CD4-positive, alpha-beta T cell (primary cell): ENCODE measurements around the gene PFDN2. TPM values are rescaled to one million over a fixed set of nuclear protein-coding genes. Genes with fewer than 3 reads are reported as not detected.

Experiments
- ATAC-seq: fragments of 200-7000 bp; cut with Tn5 transposase; one replicate; pipeline ENCODE4 v1.10.0; 2022; ENCODE audit warnings: mild to moderate bottlenecking; ENCODE audit not compliant: poor library complexity
- CTCF ChIA-PET: fragments of 350-600 bp; sonication (Branson Sonifier 250); formaldehyde crosslinking; loops from one replicate; lab custom pipeline; 2021; ENCODE audit warnings: antibody characterized with exemption, inconsistent platforms; lab: Charles Lee
- POLR2A ChIA-PET: fragments of 350-600 bp; sonication (Branson Sonifier 250); formaldehyde crosslinking; loops from one replicate; lab custom pipeline; 2021; ENCODE audit warnings: antibody characterized with exemption, inconsistent platforms; lab: Charles Lee
- DNase-seq, 14 experiments: peaks; one replicate each; pipeline ENCODE4 v3.0.0-alpha.2; 2013 to 2020; ENCODE audit warnings: mixed read lengths in 2 of 14
- H3K27ac ChIP-seq, 2 donors: one replicate each; pipeline versions ENCODE4 v1.5.1 to v1.7.0; 2013; ENCODE audit warnings: low read length in 2 of 2, low read depth in 1 of 2, mild to moderate bottlenecking in 1 of 2
- H3K27me3 ChIP-seq, 2 experiments: 1 replicate in 1 of 2; 2 replicates in 1 of 2; pipeline versions ENCODE4 v1.6.1 to v1.7.0; 2013; ENCODE audit warnings: low read length in 2 of 2, control low read depth in 1 of 2, mild to moderate bottlenecking in 1 of 2, moderate library complexity in 1 of 2; ENCODE audit not compliant: insufficient read depth in 2 of 2, control insufficient read depth in 1 of 2
- H3K36me3 ChIP-seq: one replicate; pipeline ENCODE4 v1.6.1; 2013; ENCODE audit warnings: low read length, control low read depth; ENCODE audit not compliant: insufficient read depth
- H3K4me1 ChIP-seq: one replicate; pipeline ENCODE4 v1.6.1; 2013; ENCODE audit warnings: low read length, control low read depth; ENCODE audit not compliant: insufficient read depth
- H3K4me3 ChIP-seq: one replicate; pipeline ENCODE4 v1.5.1; 2013; ENCODE audit warnings: mild to moderate bottlenecking, low read length, moderate library complexity
- H3K9me3 ChIP-seq, 2 experiments: 1 replicate in 1 of 2; 2 replicates in 1 of 2; pipeline versions ENCODE4 v1.6.1 to v1.7.0; 2013; ENCODE audit warnings: low read length in 2 of 2, mild to moderate bottlenecking in 2 of 2, control low read depth in 1 of 2, moderate library complexity in 1 of 2; ENCODE audit not compliant: control insufficient read depth in 1 of 2, insufficient read depth in 1 of 2
- H3K27ac Mint-ChIP-seq: one replicate; pipeline ENCODE4 v1.8.0; 2020; ENCODE audit warnings: mixed read lengths
- H3K27me3 Mint-ChIP-seq: one replicate; pipeline ENCODE4 v1.8.0; 2021; ENCODE audit warnings: mixed read lengths
- H3K36me3 Mint-ChIP-seq: one replicate; pipeline ENCODE4 v1.8.0; 2021; ENCODE audit warnings: low read depth, mixed read lengths
- H3K4me1 Mint-ChIP-seq: one replicate; pipeline ENCODE4 v1.8.0; 2021; ENCODE audit warnings: low read depth, mixed read lengths
- H3K4me3 Mint-ChIP-seq: one replicate; pipeline ENCODE4 v1.8.0; 2020; ENCODE audit warnings: mild to moderate bottlenecking, mixed read lengths
- H3K9me3 Mint-ChIP-seq: one replicate; pipeline ENCODE4 v1.8.0; 2020; ENCODE audit warnings: mixed read lengths
- CTCF ChIP-seq: fragments of 200-600 bp; IDR thresholded peaks from one replicate; pipeline ENCODE4 v1.8.0; 2022; ENCODE audit warnings: antibody characterized with exemption, mild to moderate bottlenecking
- intact Hi-C, 2 experiments: fragments of 100-400 bp; cut with DNase I in 1 of 2; cut with micrococcal nuclease in 1 of 2; formaldehyde crosslinking; loops; one replicate each; pipeline versions ENCODE4 v1.15.1 to v1.9.0; 2023 to 2025; cut with DNase I, micrococcal nuclease
- total RNA-seq, 174 experiments: library from RNA in 2 of 174; stranded (reverse) in 2 of 174; gene quantifications; one replicate each; pipeline ENCODE4 v1.2.3 and lab custom pipeline; 2021 to 2026

Gene PFDN2
- total RNA-seq, 2 experiments from 2014 or later = 46.2 to 57.7 TPM

GRCh38 chr1:161094481-161094880 is 23.4 kb downstream of the PFDN2 start:
- DNase-seq = no peak
- intact Hi-C loops = loop anchor here in 1 of 2 experiments (10.0 kb wide), 1 partner anchor 260 kb away; no protein-coding TSS in a partner anchor
- no peak overlapping the region for H3K4me3 Mint-ChIP-seq

GRCh38 chr1:161092621-161093028 is 25.2 kb downstream of the PFDN2 start:
- no peak overlapping the region for H3K4me3 Mint-ChIP-seq
- Histone ChIP-seq H3K27me3 (no peaks in the 10 kb centered on the region), H3K36me3 (no peaks in the 10 kb centered on the region), H3K4me3 (no peak overlapping the region), H3K4me1 (peaks cover 9% of the 10 kb centered on the region), H3K27ac (no peak overlapping the region), H3K9me3 (no peaks in the 10 kb centered on the region)
- DNase-seq (peak in 3 of 14 experiments; percentile 5 to 42 (median 32)), ATAC-seq (peak; percentile 16)
- no peak for TF ChIP-seq CTCF
- ChIA-PET CTCF (interaction anchor here (1.6 kb wide), 1 partner anchor 23 kb away, joined by 5 read pairs; the partner anchor contains the start of gene ARHGAP30), POLR2A (interaction anchor here (1.5 kb wide), 1 partner anchor 47 kb away, joined by 5 read pairs; the partner anchor contains the start of gene USF1)
- no peaks in the 10 kb centered on the region for H3K9me3 Mint-ChIP-seq
- intact Hi-C loops = loop anchor here in 1 of 2 experiments (10.0 kb wide), 1 partner anchor 258 kb away; no protein-coding TSS in a partner anchor
- H3K27ac Mint-ChIP-seq = no peak overlapping the region
- H3K36me3 Mint-ChIP-seq = peaks cover 5% of the 10 kb centered on the region
- H3K27me3 Mint-ChIP-seq = peaks cover 3% of the 10 kb centered on the region
- peaks cover 19% of the 10 kb centered on the region for H3K4me1 Mint-ChIP-seq

More at GRCh38 chr1:161094481-161094880, 23.4 kb downstream of the PFDN2 start:
- peaks cover 12% of the 10 kb centered on the region for H3K36me3 Mint-ChIP-seq
- H3K9me3 ChIP-seq = no peaks in the 10 kb centered on the region
- no peak overlapping the region for H3K27ac ChIP-seq
- CTCF ChIA-PET = no interaction called here
- no peak overlapping the region for H3K4me3 ChIP-seq
- H3K9me3 Mint-ChIP-seq = no peaks in the 10 kb centered on the region
- H3K36me3 ChIP-seq = peaks cover under 1% of the 10 kb centered on the region
- H3K27me3 Mint-ChIP-seq = peaks cover 6% of the 10 kb centered on the region
- no peak for ATAC-seq
- TF ChIP-seq CTCF = no peak
- H3K4me1 Mint-ChIP-seq = peaks cover 32% of the 10 kb centered on the region
- no peak overlapping the region for H3K27ac Mint-ChIP-seq
- POLR2A ChIA-PET = interaction anchor here (1.0 to 4.9 kb wide), 2 partner anchors 25 to 50 kb away, joined by 4 to 79 read pairs; partner anchors contain the start of gene ARHGAP30
- H3K27me3 ChIP-seq = no peaks in the 10 kb centered on the region
- peaks cover 22% of the 10 kb centered on the region for H3K4me1 ChIP-seq

- no peak overlapping the region for H3K27ac Mint-ChIP-seq
- H3K27me3 Mint-ChIP-seq = no peaks in the 10 kb centered on the region
- H3K27me3 ChIP-seq = no peaks in the 10 kb centered on the region
- H3K9me3 ChIP-seq = no peaks in the 10 kb centered on the region
- no peaks in the 10 kb centered on the region for H3K9me3 Mint-ChIP-seq
- peaks cover 12% of the 10 kb centered on the region for H3K4me1 Mint-ChIP-seq
- intact Hi-C loops = loop anchor here (2.0 to 10.0 kb wide), 2 partner anchors 19 to 257 kb away; no protein-coding TSS in a partner anchor
- no peak overlapping the region for H3K4me3 Mint-ChIP-seq
- H3K36me3 ChIP-seq = no peaks in the 10 kb centered on the region
- no peaks in the 10 kb centered on the region for H3K36me3 Mint-ChIP-seq
- H3K4me3 ChIP-seq = no peak overlapping the region
- H3K27ac ChIP-seq = no peak overlapping the region
- CTCF ChIA-PET = interaction anchor here (1.6 kb wide), 1 partner anchor 22 kb away, joined by 5 read pairs; the partner anchor contains the start of gene ARHGAP30
- H3K4me1 ChIP-seq = peaks cover 2% of the 10 kb centered on the region
- TF ChIP-seq CTCF = no peak
- POLR2A ChIA-PET = interaction anchor here (1.2 kb wide), 1 partner anchor 24 kb away, joined by 3 read pairs; no protein-coding TSS in a partner anchor
- ATAC-seq (no peak), DNase-seq (no peak)
Measured at GRCh38 chr1:161091796-161092507, 25.9 kb downstream of the PFDN2 start.
